Mesodermal cell (in vitro differentiated cells): ENCODE data around the gene TMEM115.

ENCODE experiments used
- H3K27ac ChIP-seq: 2 replicates; pipeline ENCODE4 v1.7.0; 2013; ENCODE audit warnings: mild to moderate bottlenecking, low read depth, low read length, moderate library complexity; ENCODE audit not compliant: severe bottlenecking
- H3K36me3 ChIP-seq: 2 replicates; pipeline ENCODE4 v1.7.1; 2013; ENCODE audit warnings: mild to moderate bottlenecking, low read length, moderate library complexity; ENCODE audit not compliant: control insufficient read depth, insufficient read depth
- H3K4me1 ChIP-seq: one replicate; pipeline ENCODE4 v1.7.1; 2013; ENCODE audit warnings: mild to moderate bottlenecking, low read length; ENCODE audit not compliant: insufficient read depth, control insufficient read depth, poor library complexity, severe bottlenecking
- H3K4me3 ChIP-seq: 2 replicates; pipeline ENCODE4 v1.7.0; 2013; ENCODE audit warnings: low read length, control low read depth, mild to moderate bottlenecking; ENCODE audit not compliant: insufficient read depth, poor library complexity, severe bottlenecking; ENCODE audit errors: extremely low read depth
- H3K9me3 ChIP-seq: 2 replicates; pipeline ENCODE4 v1.7.1; 2013; ENCODE audit warnings: mild to moderate bottlenecking, low read length, moderate library complexity; ENCODE audit not compliant: control insufficient read depth
- WGBS, 2 experiments: methylation state at CpG; one replicate each; pipeline ENCODE4 v1.1.5; 2013; ENCODE audit warnings: missing lambda C conversion rate in 2 of 2; ENCODE audit not compliant: insufficient coverage in 2 of 2; 5-methylcytosine and 5-hydroxymethylcytosine counted together

TMEM115 gene

DNA sequence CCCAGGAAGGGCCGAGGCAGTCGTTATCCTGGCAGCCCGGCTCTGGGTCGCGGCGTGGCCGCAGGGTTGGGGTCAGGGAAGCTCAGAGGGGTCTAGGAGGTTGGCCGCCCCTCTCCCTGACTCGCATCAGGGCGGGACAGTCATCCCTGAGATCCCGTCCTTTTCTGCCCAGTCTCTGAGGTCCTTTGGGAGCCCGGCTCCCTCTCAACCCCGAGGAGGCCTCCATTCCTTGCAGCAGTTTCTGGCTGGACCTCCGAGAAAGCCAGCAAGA, 37.3 kb downstream of the TMEM115 start:
- 7 to 15% methylated on average over 14 of the region's 14 CpGs for WGBS, 2 experiments

DNA sequence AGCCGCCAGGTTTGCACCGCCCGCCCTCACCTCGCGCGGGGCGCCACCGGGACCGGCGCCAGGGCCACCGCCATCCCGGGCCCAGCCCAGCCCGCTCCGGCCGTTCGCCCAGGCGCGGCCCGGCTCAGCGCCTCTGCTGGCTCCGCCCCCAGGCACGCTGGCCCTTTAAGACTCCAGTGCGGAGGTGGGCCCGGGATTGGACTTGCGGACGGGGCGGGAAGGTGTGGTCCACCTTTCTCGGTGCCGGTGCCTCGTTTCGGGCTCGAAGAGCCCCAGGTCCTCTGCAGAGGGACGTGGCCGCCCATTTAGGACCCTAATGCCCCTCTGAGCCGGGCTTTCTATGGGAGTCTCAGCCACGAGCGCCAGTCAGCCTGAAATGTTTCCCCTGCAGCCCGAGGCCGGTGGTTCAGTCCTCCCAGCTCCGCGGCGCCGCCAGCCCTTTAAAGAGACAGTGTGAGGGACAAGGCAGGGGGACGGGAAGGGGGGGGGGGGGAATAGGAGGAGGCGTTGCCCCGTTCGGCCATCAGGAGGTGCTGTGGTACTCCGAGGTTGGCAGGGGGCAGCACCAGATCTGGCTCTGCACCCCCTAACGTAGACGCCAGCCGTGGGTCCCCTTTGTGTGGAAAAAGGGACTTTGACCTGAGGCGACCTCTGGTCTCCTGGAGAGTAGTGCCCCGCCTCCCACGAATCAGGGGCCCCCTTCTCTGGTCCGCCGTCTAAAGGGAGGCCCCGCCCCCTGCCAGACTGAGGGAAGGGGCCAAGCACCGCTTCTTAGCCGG, 37.8 kb downstream of the TMEM115 start:
- 0 to 1% methylated on average over 34 to 44 of the region's 59 CpGs for WGBS, 2 experiments
- Histone ChIP-seq H3K4me3 (peak overlapping the region; percentile 81), H3K4me1 (peaks cover 57% of the 10 kb centered on the region), H3K9me3 (no peaks in the 10 kb centered on the region), H3K36me3 (peaks cover 62% of the 10 kb centered on the region), H3K27ac (peak overlapping the region; percentile 99)

More for the DNA sequence above, 37.3 kb downstream of the TMEM115 start:
- Histone ChIP-seq H3K36me3 (peaks cover 58% of the 10 kb centered on the region), H3K4me3 (peak overlapping the region; percentile 81), H3K27ac (peak overlapping the region; percentile 99), H3K9me3 (no peaks in the 10 kb centered on the region), H3K4me1 (peaks cover 56% of the 10 kb centered on the region)

DNA sequence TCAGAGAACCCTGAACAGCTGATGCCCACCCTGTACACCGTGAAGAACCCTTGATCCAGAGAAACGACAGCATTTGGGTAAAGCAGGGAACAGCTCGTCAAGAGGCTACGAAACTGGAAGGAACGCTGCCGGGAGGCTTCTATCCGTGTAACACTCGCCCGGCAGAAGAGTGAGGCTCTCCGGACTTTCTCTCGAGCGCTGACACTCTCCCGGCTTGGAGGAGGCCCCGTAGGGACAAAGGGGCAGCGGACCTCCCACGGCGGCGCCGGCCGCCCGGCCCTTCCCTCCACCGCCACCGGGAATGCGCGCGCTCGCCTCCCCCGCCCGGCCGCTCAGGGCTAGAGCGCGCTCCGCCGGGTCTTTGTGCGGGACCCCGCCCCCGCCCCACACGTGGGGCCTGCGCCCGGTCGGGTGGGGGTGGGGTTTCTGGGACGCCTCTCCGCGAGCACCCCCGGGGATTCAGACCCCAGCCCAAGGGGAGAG, 38.4 kb downstream of the TMEM115 start:
- H3K27ac ChIP-seq = peak overlapping the region; percentile 99
- H3K4me1 ChIP-seq = peaks cover 57% of the 10 kb centered on the region
- peak overlapping the region; percentile 81 for H3K4me3 ChIP-seq
- H3K36me3 ChIP-seq = peaks cover 62% of the 10 kb centered on the region
- WGBS, 2 experiments = 0% methylated on average over 23 to 26 of the region's 45 CpGs
- no peaks in the 10 kb centered on the region for H3K9me3 ChIP-seq

DNA sequence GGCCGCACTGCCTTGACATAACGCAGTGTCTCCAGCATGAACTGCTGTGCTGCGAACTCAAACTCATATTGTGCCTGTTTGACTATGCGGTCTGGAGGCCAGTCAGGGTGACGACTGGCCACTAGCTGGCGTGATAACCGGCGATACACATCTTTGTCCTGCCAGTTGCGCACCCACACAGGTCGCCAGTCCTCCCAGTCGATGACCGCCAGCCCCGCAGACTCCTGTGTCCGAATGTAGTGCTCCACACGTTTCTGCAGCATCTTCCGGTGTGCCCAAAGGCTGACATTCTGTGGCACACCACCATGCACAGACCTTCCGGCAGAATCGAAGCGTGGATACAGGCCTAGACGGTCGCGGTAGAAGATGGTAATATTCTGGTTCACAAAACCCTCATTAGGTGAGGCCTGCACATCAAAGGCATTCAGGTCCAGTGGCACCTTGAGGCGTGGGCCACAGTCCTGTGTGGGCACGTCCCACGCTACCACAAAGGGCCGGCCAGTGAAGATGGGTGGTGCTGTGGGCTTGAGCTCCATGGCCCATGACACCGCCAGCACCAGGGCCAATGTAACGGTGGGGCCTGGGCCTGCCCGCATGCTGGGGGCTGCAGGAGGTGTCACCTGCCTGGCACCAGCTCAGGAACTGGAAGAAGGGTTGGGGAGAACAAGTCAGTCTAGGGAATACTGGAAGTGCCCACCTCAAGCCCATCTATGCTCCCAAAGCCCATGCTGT, 39.3 kb downstream of the TMEM115 start:
- H3K36me3 ChIP-seq = peaks cover 62% of the 10 kb centered on the region
- H3K9me3 ChIP-seq = no peaks in the 10 kb centered on the region
- peaks cover 57% of the 10 kb centered on the region for H3K4me1 ChIP-seq
- WGBS, 2 experiments = 90 to 93% methylated on average over 26 to 29 of the region's 29 CpGs
- no peak overlapping the region for H3K27ac ChIP-seq
- H3K4me3 ChIP-seq = peak overlapping the region; percentile 81

DNA sequence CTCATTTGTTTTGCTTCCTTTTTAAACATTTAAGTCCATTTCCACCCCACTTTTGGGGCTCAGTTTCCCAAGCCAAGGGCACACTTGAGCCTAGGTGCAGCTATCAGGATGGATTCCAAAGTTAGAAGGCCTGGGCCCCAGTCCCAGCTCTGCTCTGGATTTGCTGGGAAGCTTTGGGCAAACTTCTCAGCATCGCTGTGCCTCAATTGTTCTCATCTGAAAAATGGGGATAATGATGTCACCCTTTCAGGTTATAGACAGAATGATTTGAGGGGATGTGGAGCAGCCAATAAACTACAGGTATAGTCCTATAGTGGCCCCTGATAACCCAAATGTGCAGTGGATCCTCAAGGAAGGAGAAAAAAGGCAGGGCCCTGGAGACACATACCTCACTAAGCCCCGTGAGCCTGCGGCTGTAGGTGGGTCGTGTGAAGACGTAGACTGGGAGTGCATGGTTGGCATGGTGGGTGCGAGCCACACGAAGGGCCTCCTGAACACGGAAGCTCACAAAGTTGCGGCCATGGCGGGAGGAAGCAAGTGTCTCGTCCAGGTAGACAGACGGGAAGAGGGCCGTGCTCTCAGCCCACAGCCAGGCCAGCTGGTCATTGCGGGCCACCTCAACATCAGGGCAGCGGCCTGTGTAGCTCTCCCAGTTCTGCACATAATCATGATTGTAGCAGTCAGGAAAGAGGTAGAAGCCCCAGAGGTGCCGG, 40.0 kb downstream of the TMEM115 start:
- WGBS, 2 experiments = 93 to 96% methylated on average over 11 to 16 of the region's 16 CpGs
- no peak overlapping the region for H3K4me3 ChIP-seq
- no peaks in the 10 kb centered on the region for H3K9me3 ChIP-seq
- peaks cover 60% of the 10 kb centered on the region for H3K36me3 ChIP-seq
- no peak overlapping the region for H3K27ac ChIP-seq
- peaks cover 55% of the 10 kb centered on the region for H3K4me1 ChIP-seq

DNA sequence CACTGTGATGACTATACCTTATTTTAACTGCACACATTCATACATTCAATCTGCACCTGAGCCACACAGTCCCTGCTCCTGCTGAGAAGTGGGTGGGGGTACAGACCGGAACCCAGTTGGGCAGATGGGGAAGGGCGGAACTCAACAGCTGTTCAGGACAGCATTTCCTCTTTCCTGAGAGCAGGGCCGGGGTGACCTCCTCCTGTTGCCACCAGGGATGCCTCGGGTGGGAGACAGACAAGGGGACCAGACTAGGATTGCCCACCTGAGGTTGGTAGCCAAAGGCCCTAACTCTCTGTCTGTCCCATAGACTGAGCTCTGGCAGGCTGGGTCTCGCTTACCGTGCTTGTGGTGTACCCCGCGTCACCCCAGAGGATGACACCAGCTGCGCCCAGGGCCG, 40.7 kb downstream of the TMEM115 start:
- Histone ChIP-seq H3K4me3 (no peak overlapping the region), H3K4me1 (peaks cover 48% of the 10 kb centered on the region), H3K36me3 (peaks cover 58% of the 10 kb centered on the region), H3K27ac (no peak overlapping the region), H3K9me3 (peaks cover 3% of the 10 kb centered on the region)
- WGBS, 2 experiments = 95 to 97% methylated on average over 9 to 10 of the region's 10 CpGs

DNA sequence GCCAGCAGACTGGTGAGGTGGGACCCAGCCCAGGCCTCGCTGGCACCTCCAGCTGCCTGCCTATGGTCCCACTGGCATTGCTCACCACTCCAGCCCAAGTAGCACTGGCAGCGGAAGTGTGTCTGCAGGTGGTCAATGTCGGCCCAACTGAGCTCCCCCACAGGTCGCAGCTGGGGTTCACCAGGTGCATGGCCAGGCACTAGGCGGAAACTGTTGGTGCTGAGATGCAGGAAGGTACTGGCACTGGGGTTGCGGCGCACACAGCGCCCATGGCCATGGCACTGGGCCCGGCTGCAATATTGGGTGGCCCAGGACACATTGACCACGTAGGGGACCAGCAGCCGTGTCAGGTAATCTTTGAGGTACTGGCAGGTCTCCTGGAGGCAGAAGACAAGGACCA, 41.2 kb downstream of the TMEM115 start:
- H3K27ac ChIP-seq = no peak overlapping the region
- no peak overlapping the region for H3K4me3 ChIP-seq
- peaks cover 44% of the 10 kb centered on the region for H3K4me1 ChIP-seq
- WGBS, 2 experiments = 95 to 97% methylated on average over 11 of the region's 11 CpGs
- H3K9me3 ChIP-seq = peaks cover 4% of the 10 kb centered on the region
- peaks cover 61% of the 10 kb centered on the region for H3K36me3 ChIP-seq

DNA sequence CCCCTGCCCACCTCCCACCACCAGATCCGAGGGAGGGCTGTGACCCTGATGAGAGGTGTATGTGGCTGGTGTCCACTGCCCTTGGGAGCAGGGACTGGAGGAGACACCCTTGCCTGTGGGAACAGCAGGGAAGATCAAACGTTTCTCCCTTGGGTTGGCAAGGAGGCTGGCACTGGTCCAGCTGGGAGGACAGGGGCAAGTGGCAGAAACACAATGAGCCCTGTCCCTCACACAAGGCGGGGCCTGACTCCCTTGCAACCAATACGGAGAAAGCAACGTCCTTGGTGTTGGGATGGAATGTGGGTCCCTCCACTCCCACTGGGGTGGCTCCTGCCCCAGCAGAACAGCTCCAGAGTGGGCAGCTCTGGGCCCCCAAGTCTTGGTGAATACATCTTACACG, 42.0 kb downstream of the TMEM115 start:
- WGBS, 2 experiments = 90 to 94% methylated on average over 4 to 5 of the region's 6 CpGs
- H3K9me3 ChIP-seq = peaks cover 4% of the 10 kb centered on the region
- no peak overlapping the region for H3K4me3 ChIP-seq
- peaks cover 35% of the 10 kb centered on the region for H3K4me1 ChIP-seq
- peak overlapping the region; percentile 2 for H3K27ac ChIP-seq
- H3K36me3 ChIP-seq = peaks cover 61% of the 10 kb centered on the region

DNA sequence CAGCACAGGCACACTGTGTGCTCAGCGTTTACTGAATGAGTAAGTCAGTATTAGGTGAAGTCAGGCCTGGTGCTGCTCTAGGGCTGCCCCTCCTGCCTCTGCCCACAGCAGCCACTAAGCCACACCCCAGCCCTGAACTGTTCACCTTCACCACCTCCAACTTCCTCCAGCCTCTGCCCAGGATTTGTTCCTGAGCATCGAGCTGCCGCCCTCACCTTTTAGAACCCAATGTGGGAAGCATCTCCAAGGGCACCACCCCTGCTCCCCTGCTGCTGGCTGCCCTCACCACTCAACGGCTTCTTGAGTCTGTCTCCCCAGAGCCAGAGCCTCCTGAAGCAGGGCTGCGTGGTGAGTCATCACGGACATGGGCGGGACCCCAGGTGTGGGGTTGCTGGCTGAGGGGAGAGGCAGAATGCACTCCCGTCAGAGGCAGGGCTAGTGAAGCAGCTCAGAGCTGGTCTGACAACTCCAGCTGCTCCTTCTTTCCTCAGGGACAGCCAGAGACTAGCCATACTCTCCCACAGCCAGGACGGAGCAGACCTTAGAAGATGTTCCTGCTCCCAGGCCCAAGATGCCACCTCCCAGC, 42.6 kb downstream of the TMEM115 start:
- Histone ChIP-seq H3K9me3 (peaks cover 4% of the 10 kb centered on the region), H3K4me1 (peaks cover 31% of the 10 kb centered on the region), H3K4me3 (no peak overlapping the region), H3K27ac (peak overlapping the region; percentile 2), H3K36me3 (peaks cover 61% of the 10 kb centered on the region)
- 84 to 92% methylated on average over 5 to 8 of the region's 9 CpGs for WGBS, 2 experiments

DNA sequence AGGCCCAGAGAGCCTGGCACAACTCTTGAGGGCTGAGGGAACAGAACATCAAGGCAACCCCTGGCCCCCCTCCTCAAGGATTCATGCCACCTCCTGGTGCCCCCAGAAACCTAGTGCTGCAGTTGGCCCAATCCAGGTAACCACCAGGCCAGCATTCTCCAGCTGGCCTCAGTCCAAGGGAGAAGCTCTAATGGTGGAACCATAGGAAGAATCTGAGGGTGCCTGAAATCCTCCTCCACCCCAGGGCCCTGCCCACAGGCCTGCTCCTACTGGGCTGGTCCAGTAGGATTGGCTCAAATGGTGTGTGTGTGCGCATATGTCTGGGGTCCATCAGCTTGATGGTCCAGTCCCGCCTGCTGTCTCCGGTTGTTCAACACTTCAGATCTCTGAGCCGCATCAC, 44.5 kb downstream of the TMEM115 start:
- Histone ChIP-seq H3K4me1 (peaks cover 24% of the 10 kb centered on the region), H3K27ac (no peak overlapping the region), H3K9me3 (peaks cover 8% of the 10 kb centered on the region), H3K4me3 (no peak overlapping the region), H3K36me3 (peaks cover 55% of the 10 kb centered on the region)
- 93 to 100% methylated on average over 1 to 3 of the region's 4 CpGs for WGBS, 2 experiments
